K562 (cell line): Measurements from ENCODE around the gene ZNF501. TPM values are rescaled to one million over a fixed set of nuclear protein-coding genes. Genes with fewer than 3 reads are reported as not detected.

Experiments
- ATAC-seq: fragments of 200-7000 bp; cut with Tn5 transposase; 3 replicates; pipeline ENCODE4 v1.9.1; 2020; ENCODE audit warnings: moderate library complexity
- BruUV-seq: library from RNA; stranded (reverse); fragments of 400-500 nt; replicated peaks from 2 replicates; lab custom pipeline; 2021; lab: Mats Ljungman, UMichigan
- CTCF ChIA-PET: fragments of 300-600 bp; formaldehyde crosslinking; extraction: SDS; loops from one replicate; lab custom pipeline; 2021; ENCODE audit warnings: low intra/inter-chr PET ratio; lab: Yijun Ruan, JAX
- POLR2A ChIA-PET: fragments of 300-600, 350-650 bp; sonication (Branson Sonifier 250); formaldehyde crosslinking; extraction: SDS; loops from one replicate; lab custom pipeline; 2021; ENCODE audit warnings: antibody characterized with exemption, inconsistent platforms; lab: Yijun Ruan, JAX
- DNase-seq, 4 experiments: peaks; one replicate each; pipeline versions ENCODE4 v3.0.0 to v3.0.0-alpha.2; 2011 to 2018; ENCODE audit warnings: low spot score in 3 of 4, mixed read lengths in 3 of 4; ENCODE audit errors: extremely low read depth in 1 of 4
- FAIRE-seq: peaks from 2 replicates; lab custom pipeline; 2011; peaks lifted over from hg19 to GRCh38; lab: Jason Lieb, UNC
- H2AFZ ChIP-seq: 2 replicates; pipeline ENCODE4 v1.6.0; 2011; ENCODE audit warnings: low read depth, low read length, control low read depth, inconsistent platforms
- H3K27ac ChIP-seq: fragments of 200-600 bp; 3 replicates; pipeline ENCODE4 v1.8.0; 2011; ENCODE audit warnings: low read depth, mild to moderate bottlenecking, control low read depth, inconsistent platforms, low read length, moderate library complexity, mixed read lengths; ENCODE audit errors: extremely low read depth
- H3K27me3 ChIP-seq, 2 experiments: fragments of 300-600 bp in 1 of 2; 2 replicates in 1 of 2; 3 replicates in 1 of 2; pipeline versions ENCODE4 v1.6.0 to v1.8.0; 2011; ENCODE audit warnings: inconsistent platforms in 2 of 2, low read length in 2 of 2, mild to moderate bottlenecking in 1 of 2, mixed read lengths in 1 of 2, moderate library complexity in 1 of 2; ENCODE audit not compliant: control insufficient read depth in 2 of 2, insufficient read depth in 2 of 2
- H3K36me3 ChIP-seq: fragments of 300-600 bp; 3 replicates; pipeline ENCODE4 v1.8.0; 2011; ENCODE audit warnings: mild to moderate bottlenecking, low read length, inconsistent platforms; ENCODE audit not compliant: control insufficient read depth, insufficient read depth
- H3K4me1 ChIP-seq, 2 experiments: fragments of 200-600 bp in 1 of 2; replicated peaks in 1 of 2; 2 replicates in 1 of 2; 3 replicates in 1 of 2; pipeline versions ENCODE4 v1.5.1 to v1.8.0; 2011; ENCODE audit warnings: inconsistent platforms in 2 of 2, low read length in 2 of 2, mild to moderate bottlenecking in 1 of 2, mixed read lengths in 1 of 2, moderate library complexity in 1 of 2; ENCODE audit not compliant: control insufficient read depth in 2 of 2, insufficient read depth in 2 of 2
- H3K4me2 ChIP-seq: 2 replicates; pipeline ENCODE4 v1.6.1; 2011; ENCODE audit warnings: low read length, control low read depth, inconsistent platforms, mixed read lengths; ENCODE audit not compliant: insufficient read depth
- H3K4me3 ChIP-seq: fragments of 200-600 bp; sonication (generic), shearing (Covaris generic); 2 replicates; pipeline ENCODE4 v1.5.1; 2016; ENCODE audit warnings: control low read depth, inconsistent platforms
- H3K79me2 ChIP-seq: fragments of 200-600 bp; 3 replicates; pipeline ENCODE4 v1.8.0; 2011; ENCODE audit warnings: low read length, inconsistent platforms; ENCODE audit not compliant: control insufficient read depth, insufficient read depth
- H3K9ac ChIP-seq, 2 experiments: 2 replicates each; pipeline versions ENCODE4 v1.6.0 to v1.6.1; 2011; ENCODE audit warnings: low read depth in 2 of 2, low read length in 2 of 2, control low read depth in 1 of 2, inconsistent platforms in 1 of 2, mild to moderate bottlenecking in 1 of 2, mixed read lengths in 1 of 2; ENCODE audit not compliant: insufficient read depth in 1 of 2
- H3K9me1 ChIP-seq: one replicate; pipeline ENCODE4 v1.6.0; 2011; ENCODE audit warnings: inconsistent platforms, mild to moderate bottlenecking, low read length, moderate library complexity; ENCODE audit not compliant: control insufficient read depth, insufficient read depth
- H3K9me3 ChIP-seq: replicated peaks from 2 replicates; pipeline ENCODE4 v1.5.1; 2011; ENCODE audit warnings: low read depth, low read length, inconsistent platforms; ENCODE audit not compliant: control insufficient read depth, insufficient read depth
- H4K20me1 ChIP-seq: replicated peaks from 2 replicates; pipeline ENCODE4 v1.6.1; 2011; ENCODE audit warnings: low read length, inconsistent platforms, mixed read lengths; ENCODE audit not compliant: control insufficient read depth, insufficient read depth
- BACH1 ChIP-seq: fragments of 200-800 bp; sonication (Bioruptor generic); IDR thresholded peaks from 2 replicates; pipeline ENCODE4 v1.6.1; 2016; ENCODE audit warnings: missing genetic modification characterization, missing compliant biosample characterization
- SMAD4 ChIP-seq: fragments of 250-450 bp; sonication (Bioruptor Pico); conservative IDR thresholded peaks from 2 replicates; pipeline ENCODE4 v1.8.0; 2021; ENCODE audit warnings: inconsistent platforms, mild to moderate bottlenecking, moderate library complexity
- VEZF1 ChIP-seq: fragments of 200-800 bp; sonication (Bioruptor generic); IDR thresholded peaks from 2 replicates; pipeline ENCODE4 v1.6.1; 2017; ENCODE audit warnings: missing genetic modification characterization, missing compliant biosample characterization
- ZBTB43 ChIP-seq: sonication (generic); formaldehyde crosslinking; IDR thresholded peaks from 2 replicates; pipeline ENCODE4 v1.8.0; 2023; ENCODE audit warnings: mild to moderate bottlenecking, missing genetic modification reagents
- ZNF23 ChIP-seq: fragments of 250-450 bp; sonication (Bioruptor Pico); IDR thresholded peaks from 2 replicates; pipeline ENCODE4 v1.4.0; 2020; ENCODE audit warnings: mild to moderate bottlenecking
- ZNF511 ChIP-seq: sonication (generic); formaldehyde crosslinking; IDR thresholded peaks from 2 replicates; pipeline ENCODE4 v1.8.0; 2022; ENCODE audit warnings: mild to moderate bottlenecking, missing genetic modification reagents
- WGBS: fragments of 100-300 bp; shearing (Covaris generic); methylation state at CpG from one replicate; pipeline ENCODE4 v1.1.6; 2016; ENCODE audit warnings: low coverage, mixed read lengths; ENCODE audit not compliant: insufficient coverage; ENCODE audit errors: missing lambda C conversion rate; 5-methylcytosine and 5-hydroxymethylcytosine counted together
- in situ Hi-C: fragments of 300-500 bp; cut with MboI; formaldehyde crosslinking; loops from 4 replicates; pipeline ENCODE4 v1.15.0; 2018; ENCODE audit warnings: inconsistent platforms, mixed read lengths
- intact Hi-C: fragments of 100-400 bp; cut with micrococcal nuclease; formaldehyde crosslinking; loops from 2 replicates; pipeline ENCODE4 v1.14.2; 2022
- polyA plus RNA-seq, 8 experiments: library from polyadenylated mRNA; depleted of rRNA in 4 of 8; stranded (reverse) in 5 of 8; unstranded in 3 of 8; fragments of >200 nt; fragmentation: Nextera tagmentation in 2 of 8; fragmentation: Illumina TruSeq in 1 of 8; extraction: Ambion mirVana in 2 of 8; extraction: Trizol in 1 of 8; gene quantifications; 2 replicates each; pipeline versions ENCODE4 v1.2.1 to v1.2.3, GENCODE V29; 2011 to 2014; ENCODE audit warnings: inconsistent platforms in 1 of 8, missing spikeins in 1 of 8
- total RNA-seq, 7 experiments: library from RNA; depleted of rRNA in 6 of 7; stranded (reverse); fragments of >200 nt in 6 of 7; fragmentation: Illumina TruSeq in 2 of 7; extraction: Trizol in 2 of 7; gene quantifications; 2 replicates each; pipeline versions ENCODE4 v1.2.1 to v1.2.3, GENCODE V29; 2011 to 2021; ENCODE audit warnings: low replicate concordance in 1 of 7

Gene ZNF501
- total and polyA plus RNA-seq, 9 of the 15 experiments (the other 6 are each of a cell fraction or from before 2014, with no cell fraction given) = 1.2 to 6.5 (median 3.7) TPM

- TF ChIP-seq VEZF1 (CRISPR knock-in tag) (peak; percentile 28; the same call in 1 of the 2 replicates), ZNF511 (CRISPR knock-in tag) (peak; percentile 72; the same call in 1 of the 2 replicates), SMAD4 (CRISPR knock-in tag) (peak; percentile 84)
Measured at GRCh38 chr3:44729384-44729910, at the start of gene ZNF501 (continued).

- CTCF ChIA-PET = no interaction called here
- WGBS = 5% methylated on average over 4 of the region's 4 CpGs
- Histone ChIP-seq H3K79me2 (no peaks in the 10 kb centered on the region), H3K4me2 (no peak overlapping the region), H3K9me3 (peaks cover 3% of the 10 kb centered on the region; the same call in 1 of the 2 replicates), H2AFZ (no peak overlapping the region), H3K4me1 (peaks cover 0 to 5% of the 10 kb centered on the region in 2 experiments; a peak in 1 of 5 replicates), H3K36me3 (no peaks in the 10 kb centered on the region), H3K9ac (no peak overlapping the region), H3K27ac (no peak overlapping the region), H3K4me3 (no peak overlapping the region), H3K27me3 (peaks cover 3 to 10% of the 10 kb centered on the region in 2 experiments; a peak in 4 of 5 replicates), H4K20me1 (no peaks in the 10 kb centered on the region), H3K9me1 (no peaks in the 10 kb centered on the region)
- FAIRE-seq (no peak), ATAC-seq (no peak), DNase-seq (no peak)
- in situ Hi-C loops = no loop called here
- intact Hi-C loops = no loop called here
- no TSS peak for BruUV-seq
- TF ChIP-seq BACH1 (tag) (no peak), ZNF23 (CRISPR knock-in tag) (no peak), ZBTB43 (CRISPR knock-in tag) (no peak)
- TF ChIP-seq, all 486 proteins: peak for 0
- POLR2A ChIA-PET = interaction anchor here (0.6 to 1.8 kb wide), 3 partner anchors 15 to 21 kb away, joined by 3 to 4 read pairs (median 3); no protein-coding TSS in a partner anchor
Measured at GRCh38 chr3:44680921-44681455, 48.4 kb upstream of the ZNF501 start.
